Esophagus squamous epithelium (tissue), 5 donors: ENCODE data around the gene PTPRO. TPM values are rescaled to one million over a fixed set of nuclear protein-coding genes. Genes with fewer than 3 reads are reported as not detected.
"Not testable (repeated sequence)": the region's sequence is repeated elsewhere in the genome, so short reads cannot be mapped to it uniquely, and the experiment has no call there.

ENCODE experiments used
- DNase-seq: peaks from one replicate; lab custom pipeline; 2025; lab: John Stamatoyannopoulos, UW
- H3K27ac ChIP-seq, 4 donors: fragments of 200-600 bp; sonication (generic); one replicate each; pipeline ENCODE4 v1.5.1; 2016 to 2019; ENCODE audit warnings: mild to moderate bottlenecking in 1 of 4
- H3K27me3 ChIP-seq, 4 donors: fragments of 200-600 bp; sonication (generic); 1 replicate in 3 of 4; 2 replicates in 1 of 4; pipeline versions ENCODE4 v1.5.1 to v1.6.0; 2017 to 2021; ENCODE audit warnings: antibody characterized with exemption in 1 of 4
- H3K36me3 ChIP-seq, 3 donors: fragments of 200-600 bp; sonication (generic); one replicate each; pipeline ENCODE4 v1.5.1; 2016 to 2019
- H3K4me1 ChIP-seq, 3 donors: fragments of 200-600 bp; sonication (generic); one replicate each; pipeline ENCODE4 v1.5.1; 2017 to 2019
- H3K4me3 ChIP-seq, 4 donors: fragments of 200-600 bp; sonication (generic); 1 replicate in 3 of 4; 2 replicates in 1 of 4; pipeline ENCODE4 v1.5.1; 2016 to 2019; ENCODE audit warnings: mild to moderate bottlenecking in 2 of 4, moderate library complexity in 1 of 4
- H3K9me3 ChIP-seq, 3 donors: fragments of 200-600 bp; sonication (generic); one replicate each; pipeline ENCODE4 v1.5.1; 2016 to 2019
- POLR2A ChIP-seq, 4 donors: fragments of 450-650 bp; IDR thresholded peaks; one replicate each; pipeline ENCODE4 v1.6.1; 2017; ENCODE audit warnings: antibody characterized with exemption in 4 of 4, mild to moderate bottlenecking in 4 of 4, moderate library complexity in 3 of 4
- WGBS, 2 donors: methylation state at CpG; one replicate each; pipeline ENCODE4 v1.1.5; 2018; 5-methylcytosine and 5-hydroxymethylcytosine counted together
- intact Hi-C: fragments of 100-400 bp; cut with DNase I; formaldehyde crosslinking; loops from one replicate; pipeline ENCODE4 v1.15.0; 2022
- total RNA-seq, 4 donors: library from RNA; depleted of rRNA; stranded (reverse); fragments of >200 nt; gene quantifications; one replicate each; pipeline ENCODE4 v1.1.0, GENCODE V29; 2016
- TF ChIP-seq, protein P1 (sequence below), 6 experiments: fragments of 450-650 bp in 4 of 6; fragments of 200-600 bp in 2 of 6; sonication (generic) in 2 of 6; IDR thresholded peaks; one replicate each; pipeline ENCODE4 v1.5.1; 2016 to 2019; ENCODE audit warnings: antibody characterized with exemption in 6 of 6, mild to moderate bottlenecking in 4 of 6, moderate library complexity in 4 of 6
- donor health status: DM: yes; HTN: yes; CAD: no.

The PTPRO gene
- total RNA-seq, 4 donors from 2014 or later = 0.13 to 1.4 (median 0.76) TPM; not detected in 1

DNA sequence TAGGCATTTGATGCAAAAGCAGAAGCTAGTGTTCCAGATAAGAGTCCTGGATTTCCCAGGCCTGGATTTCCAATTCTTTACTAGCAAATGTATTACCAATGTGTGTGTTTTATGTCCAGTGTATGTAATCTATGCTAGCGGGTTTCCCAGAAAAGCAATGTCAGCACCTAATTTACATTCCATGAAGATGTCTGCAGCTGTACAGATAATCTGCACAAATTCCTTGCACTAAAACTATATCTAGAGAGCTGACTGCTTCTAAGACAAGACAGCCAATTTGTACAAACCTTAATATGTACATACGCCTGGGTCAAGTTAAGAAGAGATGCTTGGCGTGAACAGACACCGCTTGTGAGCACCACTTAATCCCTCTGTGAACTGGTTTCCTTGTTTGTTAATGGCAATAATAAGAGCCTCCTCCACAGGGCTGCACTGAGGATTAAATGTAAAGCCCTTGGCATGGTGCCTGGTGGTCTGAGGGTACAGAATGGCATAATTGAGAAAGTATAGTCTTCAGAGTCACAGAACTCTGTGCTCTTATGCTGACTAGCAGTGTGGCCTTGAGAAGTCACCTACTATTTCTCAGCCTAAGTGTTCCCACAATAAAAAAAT, 281.3 kb downstream of the PTPRO start:
- H3K4me1 ChIP-seq = peaks cover 0 to 15% (median 13%) of the 10 kb centered on the region in 3 donors
- no peak overlapping the region for H3K4me3 ChIP-seq
- H3K9me3 ChIP-seq = no peaks in the 10 kb centered on the region
- H3K27me3 ChIP-seq = no peaks in the 10 kb centered on the region
- intact Hi-C loops = no loop called here
- no peaks in the 10 kb centered on the region for H3K36me3 ChIP-seq
- no peak for DNase-seq
- TF ChIP-seq, protein P1, sequence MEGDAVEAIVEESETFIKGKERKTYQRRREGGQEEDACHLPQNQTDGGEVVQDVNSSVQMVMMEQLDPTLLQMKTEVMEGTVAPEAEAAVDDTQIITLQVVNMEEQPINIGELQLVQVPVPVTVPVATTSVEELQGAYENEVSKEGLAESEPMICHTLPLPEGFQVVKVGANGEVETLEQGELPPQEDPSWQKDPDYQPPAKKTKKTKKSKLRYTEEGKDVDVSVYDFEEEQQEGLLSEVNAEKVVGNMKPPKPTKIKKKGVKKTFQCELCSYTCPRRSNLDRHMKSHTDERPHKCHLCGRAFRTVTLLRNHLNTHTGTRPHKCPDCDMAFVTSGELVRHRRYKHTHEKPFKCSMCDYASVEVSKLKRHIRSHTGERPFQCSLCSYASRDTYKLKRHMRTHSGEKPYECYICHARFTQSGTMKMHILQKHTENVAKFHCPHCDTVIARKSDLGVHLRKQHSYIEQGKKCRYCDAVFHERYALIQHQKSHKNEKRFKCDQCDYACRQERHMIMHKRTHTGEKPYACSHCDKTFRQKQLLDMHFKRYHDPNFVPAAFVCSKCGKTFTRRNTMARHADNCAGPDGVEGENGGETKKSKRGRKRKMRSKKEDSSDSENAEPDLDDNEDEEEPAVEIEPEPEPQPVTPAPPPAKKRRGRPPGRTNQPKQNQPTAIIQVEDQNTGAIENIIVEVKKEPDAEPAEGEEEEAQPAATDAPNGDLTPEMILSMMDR (IDR thresholded peaks at IDR 0.05) = no peak
- no peak for TF ChIP-seq POLR2A (IDR thresholded peaks at IDR 0.05)
- 82 to 84% methylated on average over 4 of the region's 4 CpGs for WGBS, 2 donors
- no peak overlapping the region for H3K27ac ChIP-seq

DNA sequence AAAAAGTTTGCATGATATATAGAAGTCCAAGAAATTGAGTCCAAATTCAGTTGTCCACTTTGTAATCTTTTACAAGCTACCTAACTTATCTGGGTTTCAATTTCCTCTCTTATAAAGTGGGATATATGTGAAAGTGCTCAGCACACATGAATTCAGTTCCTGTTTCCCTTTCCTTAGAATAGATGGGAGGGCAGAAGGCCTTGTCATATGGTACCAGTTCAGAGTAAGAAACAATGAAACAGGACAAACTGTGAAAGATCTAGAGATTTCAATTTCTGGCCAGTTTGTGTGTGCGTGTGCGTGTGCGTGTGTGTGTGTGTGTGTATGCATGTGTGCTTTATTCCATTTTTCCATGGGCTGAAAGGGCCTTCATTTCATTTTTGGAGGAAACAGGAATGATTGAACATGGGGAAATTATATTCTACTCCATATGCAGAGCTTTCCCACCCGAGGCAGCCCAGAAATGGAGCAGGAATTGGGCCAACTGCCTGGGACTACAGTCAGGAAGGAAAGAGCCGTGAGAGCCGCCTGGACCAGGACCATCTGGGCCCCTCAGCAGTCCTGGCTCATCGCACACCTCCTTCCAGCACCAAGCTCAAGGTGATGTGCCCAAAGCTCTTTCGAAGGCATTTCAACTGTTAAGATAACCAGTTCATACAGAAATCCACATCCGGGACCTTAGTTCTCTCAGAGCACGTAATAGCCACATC, 283.7 kb downstream of the PTPRO start:
- no peaks in the 10 kb centered on the region for H3K27me3 ChIP-seq
- intact Hi-C loops = no loop called here
- H3K4me3 ChIP-seq = no peak overlapping the region
- TF ChIP-seq POLR2A (IDR thresholded peaks at IDR 0.05) = no peak
- TF ChIP-seq, protein P1 (IDR thresholded peaks at IDR 0.05) = no peak
- H3K36me3 ChIP-seq = no peaks in the 10 kb centered on the region
- H3K4me1 ChIP-seq = peaks cover 0 to 2% (median 0%) of the 10 kb centered on the region in 3 donors
- no peak overlapping the region for H3K27ac ChIP-seq
- no peak for DNase-seq
- H3K9me3 ChIP-seq = no peaks in the 10 kb centered on the region
- 83 to 90% methylated on average over 10 of the region's 10 CpGs for WGBS, 2 donors

DNA sequence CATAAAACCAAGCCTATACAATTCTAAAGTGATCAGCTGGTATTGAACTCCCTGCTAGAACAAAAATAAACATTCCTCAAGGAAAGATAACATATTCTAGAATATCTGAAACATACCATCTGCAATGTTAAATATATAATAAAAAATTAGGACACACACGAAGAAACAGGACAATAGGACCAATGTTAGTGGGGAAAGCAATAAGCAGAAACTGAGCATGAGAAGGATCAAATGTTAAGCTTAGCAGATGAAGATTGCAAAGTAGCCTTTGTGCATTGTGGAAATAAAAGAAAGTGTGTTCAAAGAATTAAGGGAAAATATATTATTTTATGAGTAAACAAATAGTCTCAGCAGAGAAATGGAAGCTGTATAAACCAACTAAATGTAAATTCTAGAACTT, 286.1 kb downstream of the PTPRO start:
- no peak for DNase-seq
- H3K36me3 ChIP-seq = no peaks in the 10 kb centered on the region
- no peaks in the 10 kb centered on the region for H3K27me3 ChIP-seq
- no peak overlapping the region for H3K4me3 ChIP-seq
- intact Hi-C loops = no loop called here
- H3K27ac ChIP-seq = no peak overlapping the region
- H3K9me3 ChIP-seq = no peaks in the 10 kb centered on the region
- no peak for TF ChIP-seq POLR2A (IDR thresholded peaks at IDR 0.05)
- TF ChIP-seq, protein P1 (IDR thresholded peaks at IDR 0.05) = no peak
- no peaks in the 10 kb centered on the region for H3K4me1 ChIP-seq
- WGBS, 2 donors = 50 to 72% methylated on average over 1 of the region's 1 CpG

DNA sequence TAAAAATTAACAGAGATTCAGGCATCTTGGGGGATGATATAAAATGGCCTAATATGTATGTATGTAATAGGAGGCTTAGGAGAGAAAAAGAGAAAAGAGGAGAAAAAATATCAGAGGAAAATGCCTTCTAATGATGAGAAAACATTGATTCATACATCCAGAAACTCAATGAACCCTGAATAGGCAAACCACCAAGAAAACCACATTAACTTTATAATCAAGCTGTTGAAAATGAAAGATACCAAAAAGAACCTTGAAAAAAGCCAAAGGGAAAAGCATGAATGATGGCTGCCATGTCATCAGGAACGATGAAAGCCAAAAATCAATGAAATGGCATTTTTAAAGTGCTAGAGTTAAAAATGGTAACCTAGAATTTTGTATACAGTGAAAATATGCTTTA, 286.6 kb downstream of the PTPRO start:
- WGBS, 2 donors = 68 to 75% methylated on average over 1 of the region's 1 CpG
- peaks cover 0 to 3% (median 0%) of the 10 kb centered on the region in 3 donors for H3K9me3 ChIP-seq
- intact Hi-C loops = no loop called here

DNA sequence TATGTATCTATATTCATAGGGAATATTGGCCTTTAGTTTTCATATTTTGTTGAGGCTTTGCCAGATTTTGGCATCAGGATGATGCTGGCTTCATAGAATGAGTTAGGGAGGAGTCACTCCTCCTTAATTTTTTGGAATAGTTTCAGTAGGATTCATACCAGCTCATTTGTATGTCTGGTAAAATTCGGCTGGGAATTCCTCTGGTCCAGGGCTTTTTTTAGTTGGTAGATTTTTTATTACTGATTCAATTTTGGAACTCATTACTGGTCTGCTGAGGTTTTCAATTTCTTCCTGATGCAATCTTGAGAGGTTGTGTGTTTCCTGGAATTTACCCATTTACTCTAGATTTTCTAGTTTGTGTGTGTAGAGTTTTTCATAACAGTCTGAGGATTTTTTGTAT, 291.7 kb downstream of the PTPRO start:
- Histone ChIP-seq H3K9me3 (peaks cover 0 to 3% (median 0%) of the 10 kb centered on the region in 3 donors), H3K36me3 (peaks cover 0 to 8% (median 0%) of the 10 kb centered on the region in 3 donors), H3K4me3 (no peak overlapping the region), H3K27me3 (no peaks in the 10 kb centered on the region), H3K4me1 (no peaks in the 10 kb centered on the region), H3K27ac (no peak overlapping the region)
- TF ChIP-seq, protein P1 (IDR thresholded peaks at IDR 0.05) = no peak
- no peak for TF ChIP-seq POLR2A (IDR thresholded peaks at IDR 0.05)
- DNase-seq = no peak
- intact Hi-C loops = no loop called here
- WGBS, 2 donors = 38 to 55% methylated on average over 1 of the region's 1 CpG

More for the DNA sequence above, 286.6 kb downstream of the PTPRO start:
- H3K27ac ChIP-seq = no peak overlapping the region
- TF ChIP-seq, protein P1 (IDR thresholded peaks at IDR 0.05) = no peak
- TF ChIP-seq POLR2A (IDR thresholded peaks at IDR 0.05) = no peak
- H3K4me1 ChIP-seq = no peaks in the 10 kb centered on the region
- no peaks in the 10 kb centered on the region for H3K36me3 ChIP-seq
- H3K4me3 ChIP-seq = no peak overlapping the region
- no peak for DNase-seq
- no peaks in the 10 kb centered on the region for H3K27me3 ChIP-seq

DNA sequence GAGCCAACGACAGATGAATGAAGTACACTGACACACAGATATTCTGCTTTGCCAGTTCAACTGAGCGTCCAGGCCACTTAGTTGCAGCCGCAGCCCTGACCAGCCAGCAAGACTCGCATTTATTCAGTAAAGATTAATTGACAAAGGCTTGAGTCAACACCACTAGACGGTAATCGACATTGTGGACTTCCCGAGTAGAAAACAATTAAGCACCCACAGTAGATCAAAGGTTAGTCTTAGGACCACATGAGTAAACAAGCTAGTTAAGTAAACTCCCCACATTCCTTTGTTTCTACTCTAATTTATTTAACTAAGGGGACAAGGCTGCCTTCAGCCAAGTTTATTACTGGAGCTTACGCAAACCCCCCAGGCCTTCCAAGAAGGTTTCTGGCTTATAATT, 294.2 kb downstream of the PTPRO start:
- H3K27ac ChIP-seq, intact Hi-C loops, DNase-seq, H3K4me3 ChIP-seq, H3K27me3 ChIP-seq, H3K4me1 ChIP-seq, H3K9me3 ChIP-seq: not testable (repeated sequence)
- peaks cover 0 to 28% (median 0%) of the 10 kb centered on the region in 3 donors for H3K36me3 ChIP-seq
- 85 to 93% methylated on average over 8 of the region's 8 CpGs for WGBS, 2 donors
